22Rv1 (cell line): ENCODE measurements around the gene MAGEC3.
"Not testable (repeated sequence)": the region's sequence is repeated elsewhere in the genome, so short reads cannot be mapped to it uniquely, and the experiment has no call there.

Source experiments
- H3K27ac ChIP-seq: fragments of 450-650 bp; 2 replicates; pipeline ENCODE4 v1.5.1; 2017
- CTCF ChIP-seq: fragments of 450-650 bp; IDR thresholded peaks from 2 replicates; pipeline ENCODE4 v1.5.1; 2017; ENCODE audit warnings: mild to moderate bottlenecking
- ZFX ChIP-seq: fragments of 450-650 bp; IDR thresholded peaks from 2 replicates; pipeline ENCODE4 v1.6.1; 2017; ENCODE audit warnings: antibody characterized with exemption, borderline replicate concordance

The MAGEC3 gene

GRCh38 chrX:141839856-141840255, 1.7 kb downstream of the MAGEC3 start:
- no peak for TF ChIP-seq CTCF
- no peak for TF ChIP-seq ZFX
- H3K27ac ChIP-seq, result no peak overlapping the region

GRCh38 chrX:141857479-141857878, 19.4 kb downstream of the MAGEC3 start:
- no peak overlapping the region for H3K27ac ChIP-seq
- TF ChIP-seq CTCF (no peak), ZFX (no peak)

- no peak overlapping the region for H3K27ac ChIP-seq
- TF ChIP-seq CTCF, result no peak; the same call in 1 of the 2 replicates
- TF ChIP-seq ZFX, result no peak
These were observed 41.5 kb downstream of the MAGEC3 start for GRCh38 chrX:141879616-141880015.

- H3K27ac ChIP-seq, result not testable (repeated sequence)
These were observed 50.7 kb downstream of the MAGEC3 start for GRCh38 chrX:141888811-141889210.

GRCh38 chrX:141894733-141895132, 56.6 kb downstream of the MAGEC3 start:
- no peak overlapping the region for H3K27ac ChIP-seq
- TF ChIP-seq CTCF (no peak), ZFX (no peak)

GRCh38 chrX:141897690-141898089, 59.6 kb downstream of the MAGEC3 start:
- no peak overlapping the region for H3K27ac ChIP-seq
- TF ChIP-seq ZFX, result no peak
- TF ChIP-seq CTCF, result no peak

GRCh38 chrX:141902366-141902765, 64.2 kb downstream of the MAGEC3 start:
- H3K27ac ChIP-seq, result no peak overlapping the region
- TF ChIP-seq CTCF (no peak), ZFX (no peak)

GRCh38 chrX:141903400-141904155, 65.5 kb downstream of the MAGEC3 start, which contains the start of gene MAGEC1:
Gene MAGEC1 (plus strand): TSS chrX:141903894. CDS start chrX:141905073, 1,179 bp downstream.
- TF ChIP-seq CTCF, result no peak
- no peak for TF ChIP-seq ZFX

More at GRCh38 chrX:141903400-141904155, 65.5 kb downstream of the MAGEC3 start, which contains the start of gene MAGEC1:
- no peak within 1 kb of the TSS for H3K27ac ChIP-seq
